DND-41 (cell line): ENCODE measurements around the gene C17orf50.
A peak's percentile ranks its signal among the peaks of the same experiment; 100 is the strongest.

Experiments used
- ATAC-seq: fragments of 200-7000 bp; cut with Tn5 transposase; 3 replicates; pipeline ENCODE4 v1.9.1; 2021; ENCODE audit warnings: low read depth; ENCODE audit not compliant: insufficient read depth
- DNase-seq: peaks from one replicate; pipeline ENCODE4 v3.0.0-alpha.2; 2020
- H2AFZ ChIP-seq: 2 replicates; pipeline ENCODE4 v1.6.0; 2012; ENCODE audit warnings: low read depth, low read length
- H3K27ac ChIP-seq: 2 replicates; pipeline ENCODE4 v1.5.1; 2012; ENCODE audit warnings: low read length, inconsistent platforms
- H3K27me3 ChIP-seq: fragments of 200-600 bp; sonication (generic); 2 replicates; pipeline ENCODE4 v1.6.0; 2012; ENCODE audit warnings: low read length, mild to moderate bottlenecking, inconsistent platforms; ENCODE audit not compliant: insufficient read depth, poor library complexity
- H3K36me3 ChIP-seq: 2 replicates; pipeline ENCODE4 v1.5.1; 2012; ENCODE audit warnings: low read length, inconsistent platforms; ENCODE audit not compliant: insufficient read depth
- H3K4me1 ChIP-seq: 2 replicates; pipeline ENCODE4 v1.5.1; 2012; ENCODE audit warnings: mild to moderate bottlenecking, low read length; ENCODE audit not compliant: insufficient read depth
- H3K4me2 ChIP-seq: 2 replicates; pipeline ENCODE4 v1.6.0; 2012; ENCODE audit warnings: mild to moderate bottlenecking, moderate library complexity, low read length, inconsistent platforms; ENCODE audit not compliant: insufficient read depth
- H3K4me3 ChIP-seq, 2 experiments: fragments of 200-600 bp in 1 of 2; shearing (Covaris generic) in 1 of 2; 2 replicates each; pipeline ENCODE4 v1.5.1; 2012 to 2016; ENCODE audit warnings: inconsistent platforms in 2 of 2, low read length in 2 of 2, mild to moderate bottlenecking in 2 of 2, low read depth in 1 of 2, moderate library complexity in 1 of 2
- H3K79me2 ChIP-seq: 2 replicates; pipeline ENCODE4 v1.6.0; 2012; ENCODE audit warnings: low read length, inconsistent platforms; ENCODE audit not compliant: insufficient read depth
- H3K9ac ChIP-seq: 2 replicates; pipeline ENCODE4 v1.6.0; 2012; ENCODE audit warnings: low read depth, mild to moderate bottlenecking, inconsistent platforms, low read length, moderate library complexity
- H3K9me3 ChIP-seq: 2 replicates; pipeline ENCODE4 v1.5.1; 2012; ENCODE audit warnings: low read length, moderate library complexity, mild to moderate bottlenecking, inconsistent platforms; ENCODE audit not compliant: insufficient read depth, severe bottlenecking
- H4K20me1 ChIP-seq: 2 replicates; pipeline ENCODE4 v1.6.0; 2012; ENCODE audit warnings: low read length; ENCODE audit not compliant: insufficient read depth
- EZH2 ChIP-seq: IDR thresholded peaks from 3 replicates; pipeline ENCODE4 v1.6.1; 2012; ENCODE audit warnings: borderline replicate concordance, low read depth, mild to moderate bottlenecking, moderate library complexity, low read length, inconsistent platforms; ENCODE audit not compliant: severe bottlenecking
- TF ChIP-seq, protein P1 (sequence below): IDR thresholded peaks from 2 replicates; pipeline ENCODE4 v1.5.1; 2012; ENCODE audit warnings: borderline replicate concordance, low read length, moderate library complexity, mild to moderate bottlenecking; ENCODE audit not compliant: poor library complexity, severe bottlenecking; ENCODE audit errors: extremely low read depth

C17orf50 gene

DNA sequence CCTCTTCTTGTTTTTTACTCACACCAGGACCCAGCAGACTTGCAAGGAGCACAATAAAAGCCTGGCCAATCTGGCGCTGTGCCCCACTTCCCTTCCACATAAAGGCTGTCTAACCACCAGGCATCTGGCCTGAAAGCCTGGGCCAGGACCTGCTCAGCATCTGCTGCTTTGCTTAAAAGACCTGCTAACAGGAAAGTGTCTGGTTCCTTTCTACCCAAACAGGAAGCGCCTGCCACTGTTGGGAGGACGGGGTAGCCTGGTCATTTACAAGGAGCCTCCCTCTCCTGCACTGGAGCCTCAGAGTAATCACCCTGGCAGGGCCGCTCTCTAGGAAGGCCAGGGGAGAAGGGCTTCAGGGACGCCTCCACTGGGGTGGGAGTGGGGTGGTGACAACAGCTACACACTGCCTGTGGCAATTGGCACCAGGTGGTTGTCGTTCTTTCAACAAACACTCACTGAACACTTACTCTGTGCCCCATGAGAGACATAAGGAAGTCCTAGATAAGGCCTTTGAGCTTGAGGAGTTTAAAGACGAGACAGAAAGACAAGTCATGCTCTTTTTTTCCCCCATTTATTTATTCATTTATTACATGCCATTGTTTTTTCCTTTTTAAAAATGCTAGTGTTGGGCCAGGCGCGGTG lies 41.0 kb downstream of the C17orf50 start:
- Histone ChIP-seq H3K27ac (no peak overlapping the region), H4K20me1 (no peaks in the 10 kb centered on the region), H3K4me2 (no peak overlapping the region), H3K4me3 (no peak overlapping the region), H3K9ac (no peak overlapping the region), H3K9me3 (no peaks in the 10 kb centered on the region), H3K4me1 (peaks cover 8% of the 10 kb centered on the region), H2AFZ (no peak overlapping the region), H3K79me2 (no peaks in the 10 kb centered on the region), H3K36me3 (no peaks in the 10 kb centered on the region), H3K27me3 (peaks cover 10% of the 10 kb centered on the region)
- TF ChIP-seq EZH2 = no peak
- TF ChIP-seq, protein P1, sequence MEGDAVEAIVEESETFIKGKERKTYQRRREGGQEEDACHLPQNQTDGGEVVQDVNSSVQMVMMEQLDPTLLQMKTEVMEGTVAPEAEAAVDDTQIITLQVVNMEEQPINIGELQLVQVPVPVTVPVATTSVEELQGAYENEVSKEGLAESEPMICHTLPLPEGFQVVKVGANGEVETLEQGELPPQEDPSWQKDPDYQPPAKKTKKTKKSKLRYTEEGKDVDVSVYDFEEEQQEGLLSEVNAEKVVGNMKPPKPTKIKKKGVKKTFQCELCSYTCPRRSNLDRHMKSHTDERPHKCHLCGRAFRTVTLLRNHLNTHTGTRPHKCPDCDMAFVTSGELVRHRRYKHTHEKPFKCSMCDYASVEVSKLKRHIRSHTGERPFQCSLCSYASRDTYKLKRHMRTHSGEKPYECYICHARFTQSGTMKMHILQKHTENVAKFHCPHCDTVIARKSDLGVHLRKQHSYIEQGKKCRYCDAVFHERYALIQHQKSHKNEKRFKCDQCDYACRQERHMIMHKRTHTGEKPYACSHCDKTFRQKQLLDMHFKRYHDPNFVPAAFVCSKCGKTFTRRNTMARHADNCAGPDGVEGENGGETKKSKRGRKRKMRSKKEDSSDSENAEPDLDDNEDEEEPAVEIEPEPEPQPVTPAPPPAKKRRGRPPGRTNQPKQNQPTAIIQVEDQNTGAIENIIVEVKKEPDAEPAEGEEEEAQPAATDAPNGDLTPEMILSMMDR = no peak
- ATAC-seq (peak; percentile 73), DNase-seq (peak; percentile 67)

DNA sequence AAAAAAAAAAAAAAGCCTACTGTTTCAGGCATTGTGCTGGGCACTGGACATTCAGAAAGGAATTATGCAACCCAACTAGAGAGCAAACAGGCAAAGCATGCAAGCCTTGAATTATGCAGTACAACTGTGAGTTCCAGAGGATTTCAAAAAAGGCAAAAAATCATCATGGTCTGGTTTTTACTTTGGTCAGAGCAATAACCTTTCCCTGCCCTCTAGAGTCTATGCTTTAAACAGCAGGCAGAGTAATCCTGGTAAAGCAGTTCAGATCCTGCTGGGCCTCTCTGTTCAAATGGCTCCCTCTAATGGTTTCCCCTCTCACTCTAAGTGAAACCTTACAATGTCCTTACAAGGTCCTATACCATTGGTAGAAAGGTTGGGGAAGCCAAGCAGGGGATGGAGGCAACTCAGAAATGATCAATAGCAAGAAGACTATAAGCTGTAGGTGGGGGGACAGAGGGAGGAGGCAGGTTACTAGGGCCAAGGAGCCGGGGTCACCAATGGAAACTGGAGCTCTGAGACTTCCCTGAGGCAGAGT lies 44.0 kb downstream of the C17orf50 start:
- peaks cover 2% of the 10 kb centered on the region for H4K20me1 ChIP-seq
- H3K9me3 ChIP-seq = no peaks in the 10 kb centered on the region
- H3K27me3 ChIP-seq = no peaks in the 10 kb centered on the region
- H3K9ac ChIP-seq = no peak overlapping the region
- H3K79me2 ChIP-seq = peaks cover 9% of the 10 kb centered on the region
- no peak overlapping the region for H3K4me3 ChIP-seq
- H3K27ac ChIP-seq = no peak overlapping the region
- no peak for TF ChIP-seq EZH2
- TF ChIP-seq, protein P1 = peak; percentile 91
- ATAC-seq = peak; percentile 28
- H3K36me3 ChIP-seq = peaks cover under 1% of the 10 kb centered on the region; the same call in 1 of the 2 replicates
- no peak overlapping the region for H3K4me2 ChIP-seq
- peak; percentile 57 for DNase-seq
- H2AFZ ChIP-seq = peak overlapping the region; percentile 54
- H3K4me1 ChIP-seq = peaks cover 22% of the 10 kb centered on the region

DNA sequence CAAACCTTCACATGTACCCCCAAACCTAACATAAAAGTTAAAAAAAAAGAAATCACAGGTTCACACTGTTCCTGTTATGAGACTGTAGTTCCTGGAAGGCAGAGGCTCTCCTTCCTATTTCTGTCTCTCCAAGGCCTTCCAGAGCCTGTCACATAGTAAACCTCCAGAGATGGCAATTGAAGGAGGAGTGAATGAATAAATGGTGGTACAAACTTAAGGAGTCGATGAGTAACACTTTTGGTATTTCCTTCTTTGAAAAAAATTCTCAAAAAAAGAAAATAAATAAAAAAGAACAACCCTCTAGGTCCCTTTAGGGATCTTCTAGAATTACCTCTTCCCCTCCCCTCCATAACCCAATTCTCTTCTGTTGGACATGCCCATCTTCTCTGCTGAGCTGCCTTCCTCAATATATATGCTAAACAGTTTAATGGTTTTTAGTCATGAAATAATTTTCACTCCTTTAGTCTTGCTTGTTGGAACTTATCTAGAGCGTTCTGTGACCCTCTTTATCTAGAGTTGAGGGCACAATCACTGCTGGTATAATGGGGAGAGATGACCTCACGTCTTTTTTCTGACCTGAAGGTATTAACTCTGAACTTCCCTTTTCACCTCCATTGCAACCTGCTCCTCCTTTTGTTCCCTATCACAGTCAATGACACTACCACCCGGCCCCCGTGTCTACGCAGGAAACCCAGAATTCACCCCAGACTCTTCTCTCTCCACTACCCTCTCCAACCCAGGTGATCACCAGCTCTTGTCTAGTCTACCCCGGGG lies 46.9 kb downstream of the C17orf50 start:
- H3K4me3 ChIP-seq = peak overlapping the region in 1 of 2 experiments; percentile 72; a peak in 2 of 4 replicates
- no peak for TF ChIP-seq EZH2
- TF ChIP-seq, protein P1 = no peak
- peaks cover 37% of the 10 kb centered on the region for H3K79me2 ChIP-seq
- H3K27me3 ChIP-seq = no peaks in the 10 kb centered on the region
- peak overlapping the region; percentile 73 for H3K9ac ChIP-seq
- H3K9me3 ChIP-seq = no peaks in the 10 kb centered on the region
- H3K27ac ChIP-seq = peak overlapping the region; percentile 82
- H2AFZ ChIP-seq = peak overlapping the region; percentile 51
- peak overlapping the region; percentile 69 for H3K4me2 ChIP-seq
- DNase-seq (no peak), ATAC-seq (no peak)
- H3K4me1 ChIP-seq = peaks cover 38% of the 10 kb centered on the region
- peaks cover 30% of the 10 kb centered on the region for H4K20me1 ChIP-seq
- H3K36me3 ChIP-seq = peaks cover 20% of the 10 kb centered on the region
